Muscle of arm (tissue), 12 donors: ENCODE results near the gene ST3GAL4. TPM values are rescaled to one million over a fixed set of nuclear protein-coding genes. Genes with fewer than 3 reads are reported as not detected.
"Not testable (repeated sequence)": the region's sequence is repeated elsewhere in the genome, so short reads cannot be mapped to it uniquely, and the experiment has no call there.

Source experiments
- DNase-seq: peaks from one replicate; pipeline ENCODE4 v3.0.0-alpha.2; 2013
- polyA plus RNA-seq, 12 donors: library from polyadenylated mRNA; unstranded; fragments of 120-200 nt; gene quantifications; one replicate each; pipeline ENCODE4 v1.2.1, GENCODE V29; 2013; ENCODE audit not compliant: insufficient read length in 12 of 12

Gene ST3GAL4
- polyA plus RNA-seq, 12 donors: 15.3 to 29.7 (median 25.2) TPM; not detected in 1

- no peak for DNase-seq
Measured at GRCh38 chr11:126384449-126385070, 29.1 kb downstream of the ST3GAL4 start.

DNA sequence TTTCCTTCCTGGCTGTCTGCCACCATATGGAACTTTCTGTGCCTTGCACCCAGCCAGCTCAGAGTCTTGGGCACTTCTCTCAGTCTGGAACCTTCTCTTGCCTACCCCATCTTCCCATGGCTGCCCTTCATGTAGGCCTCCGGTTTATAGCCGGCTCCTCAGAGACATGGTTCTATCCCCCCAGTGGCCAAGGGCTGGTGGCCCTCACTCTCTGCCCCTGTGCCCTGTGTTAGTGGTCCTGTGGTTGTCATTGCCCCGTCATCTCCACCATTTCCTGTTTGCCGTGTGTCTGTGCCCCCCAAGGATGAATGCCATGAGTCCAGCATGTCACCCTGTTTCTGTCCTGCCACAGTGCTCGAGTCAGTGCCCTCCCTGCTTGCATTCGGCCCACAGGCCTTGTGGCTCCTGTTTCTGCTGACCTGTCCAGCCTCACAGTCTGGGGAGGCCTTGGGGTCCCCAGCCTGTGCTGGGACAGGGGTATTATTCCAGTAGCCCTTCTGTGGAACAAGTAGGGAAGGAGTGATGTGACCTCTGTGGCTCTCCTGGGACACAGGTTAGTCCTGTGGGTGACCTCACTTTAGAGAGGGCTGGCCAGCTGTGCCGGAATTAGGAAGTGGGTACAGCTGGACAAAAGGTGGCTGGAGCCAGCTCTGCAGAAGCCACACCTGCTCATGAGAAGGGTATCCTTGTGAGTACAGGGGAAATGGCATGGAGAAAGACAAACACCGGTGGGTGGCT, 30.7 kb downstream of the ST3GAL4 start:
- DNase-seq: no peak

GRCh38 chr11:126386729-126387071, 31.2 kb downstream of the ST3GAL4 start:
- DNase-seq: not testable (repeated sequence)

- DNase-seq: no peak
Measured at GRCh38 chr11:126387857-126388256, 32.4 kb downstream of the ST3GAL4 start.

DNA sequence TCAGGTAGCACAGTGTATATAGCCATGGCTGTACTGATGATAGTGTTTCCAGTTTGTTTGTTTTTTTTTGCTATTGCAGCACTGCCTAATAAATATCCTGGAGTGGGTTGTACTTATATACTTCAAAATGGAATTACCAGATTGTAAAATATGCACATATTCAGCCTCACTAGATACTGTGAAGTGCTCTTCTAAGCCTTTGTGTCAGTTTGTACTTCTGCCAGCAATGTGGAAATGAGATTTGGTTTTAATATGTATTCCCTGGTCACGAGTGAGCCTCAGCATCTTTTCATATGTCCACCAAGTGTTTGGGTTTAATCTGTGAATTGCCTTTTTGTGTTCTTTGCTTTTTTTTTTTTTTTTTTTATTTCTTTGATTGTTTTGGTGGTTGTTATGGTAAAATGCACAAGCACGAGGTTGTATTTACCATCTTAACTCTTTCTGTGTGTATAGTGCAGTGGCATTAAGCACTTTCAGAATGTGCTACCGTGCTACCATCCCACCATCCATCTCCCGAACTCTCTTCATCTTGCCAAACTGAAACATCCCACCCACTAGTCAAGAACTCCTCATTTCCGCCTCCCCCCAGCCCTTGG, 34.9 kb downstream of the ST3GAL4 start:
- DNase-seq: no peak

- DNase-seq: no peak
Measured at GRCh38 chr11:126391286-126391954, 35.9 kb downstream of the ST3GAL4 start.

DNA sequence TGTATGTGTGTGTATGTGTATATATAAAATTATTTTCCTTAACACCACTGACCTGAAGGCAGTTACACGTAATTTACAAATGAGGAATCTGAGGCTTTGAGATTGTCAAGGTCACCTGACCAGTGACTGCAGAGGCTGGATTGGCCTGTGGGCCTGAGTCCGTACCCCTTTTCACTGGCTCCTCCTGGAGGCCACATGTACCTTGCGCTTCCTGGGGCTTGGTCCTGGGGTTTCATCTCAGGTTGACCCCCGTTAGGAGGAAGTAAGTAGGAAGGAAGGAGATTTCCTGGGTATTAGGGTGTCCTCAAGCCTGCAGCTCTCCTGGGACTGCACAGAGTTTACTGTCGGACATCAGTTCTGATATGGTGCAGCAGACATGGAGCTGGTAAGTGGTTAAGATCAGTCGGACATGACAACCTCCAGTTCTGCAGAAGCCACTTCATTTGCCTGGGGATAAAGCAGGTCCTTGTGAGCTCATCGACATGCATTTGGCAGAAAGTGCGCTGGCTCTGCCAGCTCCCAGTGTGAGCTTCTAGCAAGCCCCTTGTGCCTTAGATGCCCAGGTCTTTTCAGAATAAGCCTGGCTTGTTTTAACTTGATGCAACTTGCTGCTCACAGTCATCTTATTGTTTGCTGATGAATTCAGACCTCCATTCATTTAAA, 36.6 kb downstream of the ST3GAL4 start:
- DNase-seq: no peak

GRCh38 chr11:126392633-126393013, 37.1 kb downstream of the ST3GAL4 start:
- peak; percentile 64 for DNase-seq

DNA sequence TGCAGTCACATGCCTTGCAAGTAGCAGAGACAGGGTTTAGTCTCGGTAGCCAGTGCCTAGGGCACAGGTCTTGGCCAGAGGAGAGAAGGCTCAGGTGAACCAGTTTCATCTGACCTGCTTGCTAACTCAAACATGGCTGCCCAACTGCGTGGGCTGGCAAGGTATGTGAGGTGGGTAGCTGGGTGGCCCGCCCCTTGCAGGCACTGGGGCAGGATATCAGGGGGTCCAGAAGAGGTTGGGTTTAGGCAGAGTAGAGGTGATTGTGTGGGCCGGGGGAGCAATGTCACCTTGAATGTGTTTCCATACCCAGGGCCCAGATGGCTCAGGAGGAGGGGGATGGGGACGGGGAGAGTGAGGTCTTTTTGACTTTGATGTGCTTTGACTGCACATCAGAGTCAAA, 37.7 kb downstream of the ST3GAL4 start:
- no peak for DNase-seq

DNA sequence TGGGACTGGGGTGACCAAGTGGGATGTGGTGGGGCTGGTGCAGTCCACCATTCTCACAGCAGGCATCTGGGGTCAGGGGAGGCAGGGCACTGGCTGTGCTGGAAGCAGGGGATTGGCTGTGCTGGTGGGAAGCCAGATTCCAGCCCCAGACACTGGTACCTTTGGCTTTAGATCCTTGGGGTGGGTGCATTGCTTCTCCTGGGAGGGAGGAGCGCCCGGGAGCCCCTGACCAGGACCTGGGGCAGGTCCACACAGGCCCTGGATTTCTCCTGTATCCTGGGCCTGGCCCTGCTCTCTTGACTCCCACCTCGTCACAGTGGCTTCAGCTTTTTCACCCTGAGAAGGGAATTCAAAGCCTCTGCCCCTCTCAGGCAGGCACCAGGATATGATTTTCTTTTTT, 38.5 kb downstream of the ST3GAL4 start:
- no peak for DNase-seq

- not testable (repeated sequence) for DNase-seq
Measured at GRCh38 chr11:126394634-126395072, 39.2 kb downstream of the ST3GAL4 start.

DNA sequence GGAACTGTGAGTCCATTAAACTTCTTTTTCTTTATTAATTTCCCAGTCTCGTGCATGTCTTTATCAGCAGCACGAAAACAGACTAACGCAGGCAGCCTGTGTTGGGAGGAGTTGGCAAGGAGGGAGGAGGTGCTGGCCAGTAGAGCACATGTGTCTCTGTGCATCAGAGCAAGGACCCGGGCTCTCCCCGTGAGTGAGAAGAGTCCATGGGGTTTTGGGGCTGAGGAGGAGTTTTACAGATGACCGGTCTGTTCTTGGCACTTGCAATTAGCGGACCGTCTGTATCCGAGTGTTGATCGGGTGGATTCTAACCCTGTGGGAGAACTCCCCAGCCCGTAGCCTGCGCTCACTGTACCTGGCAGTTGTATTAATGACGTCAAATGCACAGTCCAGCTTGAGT, 40.3 kb downstream of the ST3GAL4 start:
- DNase-seq: peak; percentile 64

- not testable (repeated sequence) for DNase-seq
Measured at GRCh38 chr11:126396266-126396665, 40.8 kb downstream of the ST3GAL4 start.

DNA sequence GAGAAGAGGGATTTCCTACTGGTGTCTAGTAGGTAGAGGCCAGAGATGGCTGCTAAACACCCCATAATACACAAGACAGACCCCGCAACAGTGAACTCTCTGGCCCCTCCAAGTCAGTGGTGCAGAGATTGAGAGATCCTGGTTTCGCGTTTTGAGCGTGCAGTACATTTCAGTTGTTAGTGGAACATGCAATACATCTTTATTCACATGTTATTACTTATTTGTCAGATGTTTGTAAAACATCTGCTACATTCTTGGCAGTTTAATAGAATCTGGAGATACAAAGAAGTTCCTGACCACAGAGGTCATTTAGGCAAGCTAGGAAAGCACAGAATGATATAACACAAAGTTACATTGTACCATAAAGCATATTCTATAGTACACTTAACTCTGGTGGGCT, 41.5 kb downstream of the ST3GAL4 start:
- DNase-seq: no peak

DNA sequence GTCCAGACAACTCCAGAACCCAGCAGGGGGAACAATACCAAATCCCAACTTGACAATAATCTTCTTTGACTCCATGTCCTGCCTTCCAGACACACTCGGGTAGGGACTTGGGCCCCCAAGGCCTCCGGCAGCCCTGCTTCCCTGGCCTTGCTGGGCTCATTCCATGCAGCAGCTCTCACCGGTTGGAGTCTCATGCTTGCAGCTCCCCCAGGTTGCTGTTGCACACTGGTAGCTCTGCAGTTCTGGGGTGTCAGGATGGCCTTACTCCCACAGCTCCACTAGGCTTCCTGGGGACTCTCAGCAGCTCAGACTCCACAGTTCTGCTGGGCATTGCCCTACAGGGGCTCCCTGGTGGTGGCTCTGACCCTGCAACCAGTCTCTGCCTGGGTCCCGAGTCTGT, 42.8 kb downstream of the ST3GAL4 start:
- no peak for DNase-seq

- no peak for DNase-seq
Measured at GRCh38 chr11:126398721-126399120, 43.2 kb downstream of the ST3GAL4 start.

DNA sequence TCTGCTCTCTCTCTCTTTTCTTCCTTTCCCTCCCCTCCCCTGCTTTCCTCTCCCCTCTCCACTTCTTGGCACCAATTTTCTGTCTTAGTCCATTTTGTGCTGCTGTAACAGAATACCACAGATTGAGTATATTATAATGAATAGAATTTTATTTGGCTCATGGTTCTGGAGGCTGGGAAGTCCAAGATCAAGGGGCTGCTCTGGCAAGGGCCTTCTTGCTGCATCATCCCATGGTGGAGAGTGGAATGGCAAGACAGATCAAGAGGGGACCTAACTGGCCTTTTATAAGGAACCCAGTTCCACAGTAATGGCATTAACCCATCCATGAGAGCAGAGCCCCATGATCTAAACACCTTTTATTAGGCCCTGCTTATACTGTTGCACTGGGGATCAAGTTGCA, 44.5 kb downstream of the ST3GAL4 start:
- no peak for DNase-seq

DNA sequence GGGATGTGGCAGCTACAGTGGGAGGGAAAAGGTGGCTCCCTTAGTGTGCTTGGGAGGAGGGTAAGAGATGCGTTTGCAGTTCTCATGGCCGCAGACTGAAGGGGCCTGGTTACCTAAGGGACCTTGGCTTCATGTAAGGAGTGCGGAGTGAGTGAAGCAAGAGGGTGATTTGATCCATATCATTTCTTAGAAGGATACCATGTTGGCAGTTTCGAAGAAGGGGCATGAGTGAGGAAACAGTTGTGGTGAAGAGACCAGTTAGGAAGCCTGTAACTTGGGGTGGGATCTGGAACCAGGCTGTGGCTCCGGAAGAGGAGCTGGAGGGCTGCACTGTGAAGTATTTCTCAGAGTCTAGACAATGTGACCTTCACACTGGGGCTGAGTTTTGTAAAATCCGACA, 45.0 kb downstream of the ST3GAL4 start:
- no peak for DNase-seq

DNA sequence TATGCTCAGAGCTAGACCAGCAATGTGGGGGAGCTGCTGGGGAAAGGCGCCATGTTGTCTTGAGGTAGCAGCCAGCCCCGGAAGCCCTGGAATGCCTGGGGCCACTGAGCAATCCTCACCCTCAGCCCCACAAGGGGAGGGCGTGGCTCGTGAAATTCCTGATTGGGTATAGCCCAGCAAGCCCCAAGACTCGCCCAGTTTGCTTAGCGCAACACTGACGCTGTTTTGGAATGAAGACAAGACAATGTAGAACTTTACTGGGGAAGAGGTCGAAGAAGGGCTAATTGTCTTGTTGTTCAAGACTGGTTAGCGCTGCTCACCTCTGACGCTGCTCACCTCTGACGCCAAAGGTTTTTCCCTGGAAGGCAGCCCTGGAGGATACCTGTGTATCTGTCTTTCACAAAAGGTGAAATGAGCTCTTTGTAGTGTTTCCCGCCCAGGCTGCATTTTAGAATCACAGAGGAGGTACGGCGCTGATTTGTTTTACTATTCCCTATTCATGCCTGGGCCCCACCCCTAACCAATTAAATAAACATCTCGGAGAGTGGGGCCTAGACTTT, 47.6 kb downstream of the ST3GAL4 start:
- DNase-seq: no peak

GRCh38 chr11:126403658-126404057, 48.2 kb downstream of the ST3GAL4 start:
- DNase-seq: no peak

- DNase-seq: no peak
Measured at GRCh38 chr11:126404367-126404766, 48.9 kb downstream of the ST3GAL4 start.

DNA sequence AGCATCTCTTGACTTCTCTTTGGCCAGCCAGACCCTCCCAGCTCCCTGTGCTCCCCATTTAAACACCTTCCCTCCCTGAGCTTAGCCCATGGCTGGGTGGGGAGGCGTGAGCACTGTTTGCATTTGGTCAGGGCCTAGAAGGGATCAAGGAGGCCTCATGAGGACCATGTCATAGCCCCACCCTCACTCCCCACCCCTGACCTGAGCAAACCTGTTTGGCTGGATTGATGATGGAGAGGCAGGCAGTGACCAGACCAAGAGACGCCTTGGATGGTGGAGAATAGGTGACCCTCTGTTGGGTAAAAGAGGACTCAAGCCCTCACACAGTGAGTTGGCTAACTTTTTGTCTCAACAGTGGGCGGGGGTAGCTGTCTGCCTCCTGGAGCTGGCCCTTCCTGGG, 49.9 kb downstream of the ST3GAL4 start:
- DNase-seq: no peak
